ENCODE results near the gene OGN.
A peak's percentile ranks its signal among the peaks of the same experiment; 100 is the strongest.

Gene OGN

DNA sequence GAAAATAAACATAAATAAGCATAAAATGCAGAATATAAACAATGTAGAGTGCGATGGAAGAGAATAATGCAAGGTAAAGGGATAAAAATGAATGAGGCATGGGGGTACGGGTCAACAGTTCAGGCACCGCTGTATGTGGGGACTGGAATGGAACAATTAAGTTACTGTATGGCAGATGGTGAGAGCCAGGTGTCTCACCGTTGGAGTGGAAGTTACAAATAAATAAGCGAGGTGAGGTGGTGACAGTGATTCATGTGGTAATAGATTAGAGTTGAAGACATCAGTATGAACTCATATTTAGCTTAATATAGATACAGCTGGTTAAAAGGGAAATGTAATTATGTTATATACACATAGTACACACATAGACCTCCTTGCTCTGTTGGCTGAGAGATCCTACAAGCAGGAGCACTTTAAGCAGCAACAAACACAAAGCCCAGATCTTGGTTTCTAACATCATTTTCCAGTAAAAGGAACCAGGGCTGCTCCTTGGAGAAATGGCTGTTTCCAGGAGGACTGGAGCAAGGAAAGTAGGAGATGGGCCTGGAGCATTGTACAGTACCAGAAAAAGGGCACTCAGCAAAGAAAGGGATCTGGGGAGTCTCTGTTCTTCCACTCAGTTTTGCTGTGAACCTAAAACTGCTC lies 22.2 kb upstream of the OGN start:
- H3K9me3 ChIP-seq (replicated peaks; ENCODE audit: insufficient read depth, low read length): no peaks in the 10 kb centered on the region
- no peak overlapping the region for H3K9ac ChIP-seq (ENCODE audit: low read length)
- no peak overlapping the region for H2AFZ ChIP-seq (ENCODE audit: low read length)
- no peaks in the 10 kb centered on the region for H3K9me2 ChIP-seq (replicated peaks; ENCODE audit: insufficient read depth, low read length)
- DNase-seq: no peak
- H3K4me1 ChIP-seq (ENCODE audit: low read length): no peaks in the 10 kb centered on the region
- H3K4me3 ChIP-seq (ENCODE audit: low read length): no peak overlapping the region
- no peaks in the 10 kb centered on the region for H4K20me1 ChIP-seq (ENCODE audit: insufficient read depth, low read length)
- no peak overlapping the region for H3K27ac ChIP-seq (ENCODE audit: low read length)
- H3K36me3 ChIP-seq (replicated peaks; ENCODE audit: insufficient read depth, low read length): no peaks in the 10 kb centered on the region
- no peaks in the 10 kb centered on the region for H3K79me2 ChIP-seq (ENCODE audit: low read length)
- TF ChIP-seq EZH2 (optimal IDR thresholded peaks at IDR 0.05; ENCODE audit: low read depth, low read length) (no peak), CTCF (IDR thresholded peaks at IDR 0.05; ENCODE audit: low read length) (no peak), EZH2phosphoT487 (IDR thresholded peaks at IDR 0.05; ENCODE audit: low read length) (no peak)
- no peak overlapping the region for H3K4me2 ChIP-seq (ENCODE audit: low read depth, low read length)
- H3F3A ChIP-seq (ENCODE audit: insufficient read depth, low read length): no peaks in the 10 kb centered on the region
- H3K27me3 ChIP-seq (replicated peaks; ENCODE audit: insufficient read depth, low read length): no peaks in the 10 kb centered on the region

GRCh38 chr9:92425474-92425873 lies 21.1 kb upstream of the OGN start:
- Histone ChIP-seq H3K9ac (ENCODE audit: low read length) (no peak overlapping the region), H3K9me2 (replicated peaks; ENCODE audit: insufficient read depth, low read length) (no peaks in the 10 kb centered on the region), H4K20me1 (ENCODE audit: insufficient read depth, low read length) (no peaks in the 10 kb centered on the region), H3K4me3 (ENCODE audit: low read length) (no peak overlapping the region), H3K4me2 (ENCODE audit: low read depth, low read length) (no peak overlapping the region), H3K4me1 (ENCODE audit: low read length) (no peaks in the 10 kb centered on the region), H3K27me3 (replicated peaks; ENCODE audit: insufficient read depth, low read length) (no peaks in the 10 kb centered on the region), H3K79me2 (ENCODE audit: low read length) (no peaks in the 10 kb centered on the region), H3K9me3 (replicated peaks; ENCODE audit: insufficient read depth, low read length) (no peaks in the 10 kb centered on the region), H3K27ac (ENCODE audit: low read length) (no peak overlapping the region), H3K36me3 (replicated peaks; ENCODE audit: insufficient read depth, low read length) (no peaks in the 10 kb centered on the region), H2AFZ (ENCODE audit: low read length) (no peak overlapping the region), H3F3A (ENCODE audit: insufficient read depth, low read length) (no peaks in the 10 kb centered on the region)
- TF ChIP-seq EZH2phosphoT487 (IDR thresholded peaks at IDR 0.05; ENCODE audit: low read length) (no peak), CTCF (IDR thresholded peaks at IDR 0.05; ENCODE audit: low read length) (no peak), EZH2 (optimal IDR thresholded peaks at IDR 0.05; ENCODE audit: low read depth, low read length) (no peak)
- DNase-seq: no peak

- peak; percentile 22 for DNase-seq
- no peak within 1 kb of the TSS for H3K27ac ChIP-seq (ENCODE audit: low read length)
- H2AFZ ChIP-seq (ENCODE audit: low read length): no peak within 1 kb of the TSS
Observed at GRCh38 chr9:92424340-92424739, 20.0 kb upstream of the OGN start, which contains the start of gene OMD. OMD (minus strand) TSS chr9:92424471; CDS start chr9:92417558, 6,913 bp downstream.

More at GRCh38 chr9:92424340-92424739, 20.0 kb upstream of the OGN start, which contains the start of gene OMD:
- Histone ChIP-seq H3K27me3 (replicated peaks; ENCODE audit: insufficient read depth, low read length) (no peaks in the 10 kb centered on the region), H3K9me2 (replicated peaks; ENCODE audit: insufficient read depth, low read length) (no peaks in the 10 kb centered on the region), H3K9me3 (replicated peaks; ENCODE audit: insufficient read depth, low read length) (no peaks in the 10 kb centered on the region), H3K9ac (ENCODE audit: low read length) (no peak within 1 kb of the TSS), H4K20me1 (ENCODE audit: insufficient read depth, low read length) (no peaks in the 10 kb centered on the region), H3F3A (ENCODE audit: insufficient read depth, low read length) (no peaks in the 10 kb centered on the region), H3K36me3 (replicated peaks; ENCODE audit: insufficient read depth, low read length) (no peaks in the 10 kb centered on the region), H3K4me2 (ENCODE audit: low read depth, low read length) (peak within 1 kb of the TSS; percentile 13; the same call in 1 of the 2 replicates), H3K4me1 (ENCODE audit: low read length) (no peaks in the 10 kb centered on the region), H3K79me2 (ENCODE audit: low read length) (no peaks in the 10 kb centered on the region), H3K4me3 (ENCODE audit: low read length) (no peak within 1 kb of the TSS)
- TF ChIP-seq CTCF (IDR thresholded peaks at IDR 0.05; ENCODE audit: low read length) (no peak), EZH2phosphoT487 (IDR thresholded peaks at IDR 0.05; ENCODE audit: low read length) (no peak), EZH2 (optimal IDR thresholded peaks at IDR 0.05; ENCODE audit: low read depth, low read length) (no peak)

All from MM.1S (cell line).